HG02840 (cell line): ENCODE data around the gene ZNF138.

Experiments
- ATAC-seq: cut with Tn5 transposase; IDR thresholded peaks from one replicate; pipeline ENCODE4 v1.9.1; 2021; ENCODE audit warnings: mild to moderate bottlenecking, moderate library complexity, moderate number of reproducible peaks; ENCODE audit not compliant: unreplicated experiment, low FRiP score

ZNF138 gene

DNA sequence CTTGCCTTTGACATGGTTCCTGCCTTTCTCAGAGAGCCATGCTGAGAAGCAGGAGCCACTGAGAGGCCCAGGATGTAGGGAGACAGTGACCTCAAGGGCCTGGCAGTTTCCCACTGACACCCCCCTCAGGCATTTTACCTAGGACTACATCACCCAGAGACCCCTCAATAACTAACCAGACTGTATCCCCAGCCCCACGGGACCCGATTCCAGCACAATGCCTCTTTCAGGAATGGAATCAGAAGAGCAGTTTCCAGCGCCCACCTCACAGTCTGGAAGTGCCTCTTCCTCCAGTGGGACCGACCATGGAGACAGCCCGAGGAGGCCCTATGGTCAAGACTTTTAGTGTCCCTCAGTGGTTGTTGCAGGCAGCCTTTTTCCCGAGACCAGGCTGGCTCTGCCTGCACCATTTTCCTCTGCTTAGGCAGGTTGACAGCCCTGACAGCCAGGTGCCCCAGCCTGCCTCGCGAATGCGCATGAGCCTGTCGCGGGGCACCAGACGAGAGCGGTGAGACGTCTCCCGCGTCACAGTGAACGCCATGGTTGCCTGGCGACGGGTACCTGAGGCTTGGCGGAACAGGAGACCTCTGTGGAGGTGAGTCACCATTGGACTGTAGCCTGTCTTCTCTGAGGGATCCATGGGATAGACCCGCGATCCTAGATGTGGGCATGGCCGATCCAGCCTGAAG lies 80.5 kb downstream of the ZNF138 start:
- ATAC-seq = no peak

DNA sequence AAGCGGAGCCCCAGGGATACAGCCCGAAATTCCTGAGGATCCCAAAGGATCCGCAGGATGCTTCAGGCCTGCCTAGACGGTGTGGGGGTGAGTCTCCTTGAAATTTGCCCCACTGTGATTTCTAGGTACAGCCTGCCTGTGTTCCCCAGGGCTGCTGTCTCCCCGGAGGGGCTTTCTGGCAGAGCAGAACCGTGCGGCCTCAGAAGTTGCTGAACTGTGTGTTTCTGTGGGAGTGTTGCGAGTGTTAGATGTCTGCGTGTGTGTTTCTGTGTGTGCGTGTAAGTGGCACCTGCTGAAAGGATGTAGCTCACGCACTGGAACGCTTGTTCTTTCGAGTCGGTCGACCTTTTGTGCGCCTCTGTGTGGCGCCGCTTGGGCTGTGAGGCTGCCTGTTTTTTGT lies 81.0 kb downstream of the ZNF138 start:
- ATAC-seq = no peak

GRCh38 chr7:64875658-64876406 lies 81.6 kb downstream of the ZNF138 start:
- ATAC-seq = no peak

- ATAC-seq = no peak
Observed at GRCh38 chr7:64876792-64877713, 82.8 kb downstream of the ZNF138 start.

GRCh38 chr7:64877714-64878610 lies 83.7 kb downstream of the ZNF138 start:
- ATAC-seq = no peak

DNA sequence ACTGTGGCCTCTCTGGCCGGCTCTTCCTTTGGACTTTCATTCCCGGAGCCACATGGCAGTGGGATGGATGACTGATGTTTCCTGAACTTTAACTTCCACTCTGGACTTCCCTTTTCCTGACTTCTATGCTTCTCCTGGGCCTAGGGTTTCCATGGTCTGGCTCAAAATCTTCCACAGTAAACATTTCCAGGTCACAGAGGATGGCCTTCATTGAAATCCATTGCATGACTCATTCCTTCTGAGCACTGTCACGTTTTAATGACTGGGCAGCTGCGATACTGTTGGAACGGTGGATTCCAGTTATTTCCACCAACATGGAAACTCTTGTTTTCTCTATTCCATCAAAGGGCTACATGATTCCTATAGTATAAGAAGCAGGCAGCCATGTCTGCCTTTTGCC lies 84.5 kb downstream of the ZNF138 start:
- ATAC-seq = no peak

- ATAC-seq = no peak
Observed at GRCh38 chr7:64879086-64879730, 85.0 kb downstream of the ZNF138 start.

- no peak for ATAC-seq
Observed at GRCh38 chr7:64879800-64880199, 85.6 kb downstream of the ZNF138 start.

GRCh38 chr7:64880322-64881297 lies 86.4 kb downstream of the ZNF138 start:
- ATAC-seq = no peak

DNA sequence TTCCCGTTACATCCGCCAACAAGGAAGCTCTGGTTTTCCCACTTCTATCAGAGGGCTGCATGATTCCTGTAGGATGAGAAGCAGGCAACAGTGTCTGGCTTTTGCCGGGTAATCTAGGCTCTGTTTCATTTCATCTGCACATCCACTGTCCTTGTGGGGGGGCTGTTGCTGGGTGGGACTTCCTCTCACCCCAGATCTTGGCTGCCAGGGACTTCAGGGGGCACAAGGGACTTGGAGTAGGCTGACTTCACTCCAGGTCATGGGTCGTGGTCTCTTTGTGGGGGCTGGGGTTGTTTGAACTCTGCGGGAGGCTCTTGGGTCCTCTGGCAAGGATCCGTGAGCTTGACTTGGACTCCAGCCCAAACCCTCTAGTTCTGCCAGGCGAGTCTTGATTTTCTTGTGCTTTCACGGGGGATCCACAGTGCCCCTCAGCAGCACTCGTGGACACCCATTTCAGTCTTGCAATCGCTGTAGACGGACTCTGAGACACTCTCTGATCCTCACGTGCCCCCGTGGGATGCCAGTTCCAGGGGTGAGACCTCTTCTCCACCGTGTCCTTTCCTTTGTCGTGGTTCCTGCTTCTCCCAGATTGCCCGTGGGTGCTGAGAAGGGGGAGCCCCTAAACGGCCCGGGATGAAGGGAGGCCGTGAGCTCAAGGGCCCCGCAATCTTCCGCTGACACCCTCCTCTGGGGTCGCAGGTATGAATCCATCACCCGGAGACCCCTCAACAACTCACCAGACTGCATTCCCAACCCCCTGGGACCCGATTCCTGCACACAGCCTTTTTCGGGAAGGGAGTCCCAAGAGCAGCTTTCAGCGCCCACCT lies 87.4 kb downstream of the ZNF138 start:
- ATAC-seq = no peak

- ATAC-seq = no peak
Observed at GRCh38 chr7:64882341-64883112, 88.3 kb downstream of the ZNF138 start.
